SKM-1 (cell line): Measurements from ENCODE around the gene PDCL3.

ENCODE experiments used
- DNase-seq: peaks from one replicate; lab custom pipeline; 2025; ENCODE audit not compliant: unreplicated experiment; lab: John Stamatoyannopoulos, UW

Gene PDCL3

DNA sequence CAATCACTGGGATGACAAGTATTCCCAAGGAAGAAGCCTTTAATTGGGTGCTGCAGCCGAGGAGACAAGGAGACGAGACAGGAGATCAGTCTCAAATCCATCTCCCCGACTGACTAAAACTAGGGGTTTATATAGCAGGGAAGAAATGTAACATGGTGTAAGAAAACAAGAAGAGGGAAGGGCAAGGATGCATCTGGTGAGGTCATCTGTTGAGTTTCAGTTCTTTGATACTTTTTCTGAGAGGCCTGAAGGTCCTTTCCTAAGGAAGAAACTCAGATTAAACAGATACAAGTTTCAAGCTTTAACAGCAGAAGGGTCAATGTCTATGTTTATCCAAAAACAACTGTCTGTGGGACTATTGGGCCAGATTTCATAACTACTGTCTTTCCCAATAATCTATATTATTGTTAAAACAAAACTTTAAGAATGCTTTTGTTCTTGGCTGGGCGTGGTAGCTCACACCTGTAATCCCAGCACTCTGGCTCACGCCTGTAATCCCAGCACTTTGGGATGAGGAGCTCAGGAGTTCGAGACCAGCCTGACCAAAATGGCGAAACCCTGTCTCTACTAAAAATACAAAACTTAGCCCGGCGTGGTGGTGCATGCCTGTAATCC, 2.5 kb upstream of the PDCL3 start:
- no peak for DNase-seq

DNA sequence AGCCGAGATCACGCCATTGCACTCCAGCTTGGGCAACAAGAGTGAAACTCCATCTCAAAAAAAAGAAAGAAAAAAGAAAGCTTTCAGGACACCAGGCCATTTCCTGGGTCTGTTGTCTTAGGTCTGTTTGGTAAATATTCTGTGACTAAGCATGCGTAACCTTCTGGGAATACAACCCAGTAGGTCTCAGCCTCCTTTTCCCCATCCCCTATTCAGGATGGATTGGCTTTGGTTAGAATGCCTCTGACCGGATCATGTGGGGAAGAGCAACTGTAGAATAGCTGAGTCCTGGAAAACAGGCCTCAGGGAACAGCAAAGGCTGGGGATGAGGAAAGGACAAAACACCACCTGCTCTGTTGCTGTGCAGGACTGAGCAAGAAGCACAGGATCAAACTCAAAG, 1.6 kb upstream of the PDCL3 start:
- no peak for DNase-seq

DNA sequence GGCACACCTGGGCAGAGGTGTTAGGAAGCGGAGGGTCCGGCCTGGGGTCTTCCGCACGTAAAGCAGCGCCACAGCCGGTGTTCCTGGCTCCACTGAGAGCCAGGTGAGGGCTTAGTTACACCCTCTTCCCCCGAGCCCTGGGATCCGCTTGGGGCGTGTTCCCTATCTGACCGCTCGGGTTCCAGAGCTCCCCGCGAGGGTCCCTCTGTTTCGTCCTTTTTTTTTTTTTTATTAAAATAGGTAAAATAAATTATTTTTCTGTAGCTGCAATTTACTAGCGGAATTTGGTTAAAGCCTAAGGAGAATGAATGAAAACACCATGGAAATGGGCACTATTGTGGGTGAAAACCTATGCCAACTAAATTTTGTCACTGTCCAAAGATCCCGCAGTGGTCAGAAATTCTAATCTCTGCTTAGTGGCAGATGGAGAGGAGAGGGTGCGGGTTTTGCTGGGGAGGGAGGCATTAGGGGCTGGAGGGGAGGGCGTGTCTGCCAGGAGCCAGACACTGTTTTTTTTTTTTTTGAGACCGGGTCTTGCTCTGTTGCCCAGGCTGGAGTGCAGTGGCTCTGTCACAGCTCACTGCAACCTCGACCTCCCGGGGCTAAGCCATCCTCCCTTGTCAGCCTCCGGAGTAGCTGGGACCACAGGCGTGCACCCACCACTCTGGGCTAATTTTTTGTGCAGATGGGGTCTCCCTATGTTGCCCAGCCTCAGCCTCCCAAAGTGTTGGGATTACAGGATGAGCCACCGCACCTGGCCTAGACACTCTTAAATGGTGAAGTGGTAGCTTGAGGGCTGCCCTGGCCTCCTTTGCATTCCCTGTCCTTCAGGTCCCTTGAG, 834 bp downstream of the PDCL3 start:
- no peak for DNase-seq

- no peak for DNase-seq
Observed at GRCh38 chr2:100568989-100569388, 6.2 kb downstream of the PDCL3 start.

GRCh38 chr2:100571668-100572067, 8.9 kb downstream of the PDCL3 start:
- no peak for DNase-seq

GRCh38 chr2:100577777-100578176, 15.0 kb downstream of the PDCL3 start:
- DNase-seq = no peak

GRCh38 chr2:100580367-100581276, 17.8 kb downstream of the PDCL3 start:
- DNase-seq = peak; percentile 40

DNA sequence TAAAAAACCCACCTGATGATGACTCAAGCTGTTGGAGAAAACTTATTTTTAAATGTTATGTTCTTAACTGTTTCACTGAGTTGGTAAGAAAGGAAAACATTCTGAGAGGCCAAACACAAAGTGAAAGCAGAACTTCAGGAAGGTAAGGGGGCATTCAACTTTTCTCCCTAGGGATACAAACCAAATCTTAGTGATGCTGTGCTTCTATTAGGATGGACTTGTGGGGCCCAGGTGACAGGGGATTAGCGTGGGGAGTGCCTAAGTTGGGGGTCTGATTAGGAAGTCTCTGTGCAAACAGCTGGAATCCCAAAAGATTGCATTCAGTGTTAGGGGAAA, 18.5 kb downstream of the PDCL3 start:
- no peak for DNase-seq

GRCh38 chr2:100584816-100585215, 22.0 kb downstream of the PDCL3 start:
- no peak for DNase-seq

DNA sequence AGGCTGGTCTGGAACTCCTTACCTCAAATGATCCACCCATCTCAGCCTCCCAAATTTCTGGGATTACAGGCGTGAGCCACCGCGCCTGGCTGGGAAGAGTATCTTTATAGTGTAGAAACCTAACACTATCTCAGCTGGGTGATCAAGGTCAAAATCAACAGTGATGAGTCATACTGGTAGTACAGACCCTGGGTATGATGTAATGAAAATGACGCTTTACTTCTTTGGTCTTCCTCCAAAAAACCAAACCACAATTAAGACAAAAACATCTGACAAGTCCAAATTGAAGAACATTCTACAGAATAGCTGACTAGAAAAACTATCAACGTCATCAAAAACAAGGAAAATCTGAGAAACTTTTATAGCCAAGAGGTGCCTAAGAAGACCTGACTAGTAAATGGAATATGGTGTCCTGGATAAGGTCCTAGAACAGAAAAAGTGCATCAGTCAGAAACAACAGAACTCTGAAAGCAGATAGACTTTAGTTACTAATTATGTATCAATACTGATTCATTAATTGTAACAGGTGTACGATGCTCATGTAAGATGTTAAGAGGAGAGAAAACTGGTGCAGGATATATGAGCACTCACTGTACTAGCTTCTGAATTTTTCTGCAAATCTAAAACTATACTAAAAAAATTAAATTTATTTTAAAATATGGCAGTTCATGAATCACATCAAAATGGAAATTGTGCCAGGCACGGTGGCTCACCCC, 25.4 kb downstream of the PDCL3 start:
- DNase-seq = no peak

DNA sequence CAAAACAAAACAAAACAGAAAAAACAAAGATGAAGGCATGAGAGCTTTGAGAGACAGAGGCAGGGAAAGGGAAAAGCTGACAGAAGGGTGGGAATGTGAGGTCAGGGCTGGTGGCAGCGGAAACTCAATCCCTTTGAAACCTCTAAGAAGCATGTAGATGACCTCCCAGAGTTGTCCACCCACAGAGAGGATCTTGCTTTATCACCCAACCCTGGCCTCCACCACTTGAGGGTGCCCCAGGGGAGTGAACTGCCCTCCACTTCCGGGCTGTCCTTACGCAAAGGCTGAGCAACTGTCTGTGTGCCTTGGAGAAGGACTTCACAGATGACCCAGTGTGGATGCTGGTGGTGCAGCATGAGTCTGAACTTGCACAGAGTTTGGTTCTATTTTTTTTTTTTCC, 26.7 kb downstream of the PDCL3 start:
- DNase-seq = peak; percentile 54

- DNase-seq = no peak
Observed at GRCh38 chr2:100592226-100592625, 29.4 kb downstream of the PDCL3 start.

GRCh38 chr2:100596465-100596864, 33.7 kb downstream of the PDCL3 start:
- DNase-seq = no peak

- DNase-seq = no peak
Observed at GRCh38 chr2:100599566-100599965, 36.8 kb downstream of the PDCL3 start.

DNA sequence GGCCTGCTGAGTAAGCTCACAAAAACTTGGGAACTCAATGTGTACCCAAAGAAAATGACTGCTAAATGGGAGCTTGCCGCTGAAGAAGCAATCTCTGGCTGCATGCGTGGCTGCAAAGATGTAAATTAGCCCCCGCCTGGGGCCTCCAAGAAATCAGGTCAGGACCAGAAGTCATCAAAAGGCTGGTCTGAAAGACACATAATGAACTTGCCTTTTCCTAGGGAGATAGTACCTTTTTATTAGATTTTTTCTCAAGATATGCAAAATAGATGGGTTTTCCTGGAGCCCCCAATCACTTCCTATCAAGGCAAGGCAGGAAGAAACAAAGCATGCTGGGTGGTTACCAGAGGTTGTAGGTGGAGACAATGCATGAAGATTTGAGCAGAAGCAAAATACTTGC, 38.9 kb downstream of the PDCL3 start:
- no peak for DNase-seq

- no peak for DNase-seq
Observed at GRCh38 chr2:100603414-100603813, 40.6 kb downstream of the PDCL3 start.

DNA sequence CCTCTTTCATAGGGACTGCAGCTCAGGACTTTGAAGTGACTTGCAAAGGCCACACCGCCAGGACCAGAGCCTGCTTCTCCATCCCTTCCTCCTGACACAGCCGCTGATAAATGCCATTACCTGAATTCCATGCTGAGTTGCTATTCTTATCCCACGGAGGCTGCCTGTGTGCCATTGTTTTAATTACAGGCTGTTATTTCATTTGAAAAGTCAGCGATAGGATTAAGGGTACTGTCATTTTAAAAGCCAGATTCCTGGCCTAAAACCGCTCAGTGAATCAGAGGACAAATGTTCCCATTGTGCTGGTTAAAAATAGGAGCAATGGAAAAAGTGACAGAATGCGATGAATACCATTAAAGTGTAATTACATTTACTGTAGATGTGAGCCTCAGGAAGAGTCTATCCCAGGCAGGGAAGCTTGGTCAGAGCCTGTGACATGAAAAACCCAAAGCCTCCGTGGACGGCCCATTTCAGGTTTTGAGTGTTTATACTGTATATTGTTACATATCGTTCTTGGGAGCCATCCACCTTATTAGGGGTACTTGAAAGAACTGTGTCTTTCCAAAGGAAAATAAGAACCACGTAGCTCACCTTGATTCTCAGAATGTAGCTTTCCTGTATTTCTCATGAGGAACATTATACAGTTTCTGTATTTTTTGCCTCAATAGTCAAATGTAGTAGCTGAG, 41.3 kb downstream of the PDCL3 start:
- no peak for DNase-seq

- DNase-seq = no peak
Observed at GRCh38 chr2:100606332-100606725, 43.5 kb downstream of the PDCL3 start.

GRCh38 chr2:100606726-100607343, 44.0 kb downstream of the PDCL3 start:
- peak; percentile 35 for DNase-seq

DNA sequence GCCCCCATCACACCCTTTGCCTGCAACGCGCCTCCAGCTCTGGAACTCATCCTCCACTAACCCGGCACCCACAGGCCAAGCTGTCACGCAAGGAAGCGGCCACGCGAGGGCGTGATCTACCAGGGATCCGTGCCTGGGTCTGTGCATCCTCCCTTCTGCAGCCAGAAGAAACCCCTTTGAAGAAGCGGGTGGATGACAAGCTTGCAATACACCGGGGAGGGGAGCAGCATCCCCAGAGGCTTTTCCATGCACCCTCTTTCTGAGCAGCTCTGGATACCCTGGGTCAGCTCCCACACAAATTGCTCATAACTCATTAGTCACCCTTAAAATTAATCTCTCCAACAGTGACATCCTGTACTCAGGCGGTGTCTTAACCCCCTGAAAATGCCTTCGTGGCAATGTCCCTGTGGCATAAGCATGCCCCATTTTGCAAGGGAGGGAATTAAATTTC, 47.6 kb downstream of the PDCL3 start:
- peak; percentile 26 for DNase-seq
